Immature natural killer cell (primary cell): ENCODE data around the gene KIF4A. TPM values are rescaled to one million over a fixed set of nuclear protein-coding genes. Genes with fewer than 3 reads are reported as not detected.
A peak's percentile ranks its signal among the peaks of the same experiment; 100 is the strongest.
"Not testable (repeated sequence)": the region's sequence is repeated elsewhere in the genome, so short reads cannot be mapped to it uniquely, and the experiment has no call there.

Experiments
- DNase-seq, 3 donors: peaks; one replicate each; pipeline ENCODE4 v3.0.0; 2022; ENCODE audit warnings: mixed read lengths in 1 of 3
- H3K27ac Mint-ChIP-seq, 6 donors: one replicate each; pipeline ENCODE4 v1.8.0; 2020; ENCODE audit warnings: mixed read lengths in 6 of 6, mild to moderate bottlenecking in 5 of 6, inconsistent platforms in 4 of 6, moderate library complexity in 3 of 6
- H3K27me3 Mint-ChIP-seq, 3 donors: one replicate each; pipeline ENCODE4 v1.8.0; 2020 to 2021; ENCODE audit warnings: low read depth in 3 of 3, mild to moderate bottlenecking in 3 of 3, mixed read lengths in 3 of 3, moderate library complexity in 3 of 3, inconsistent platforms in 1 of 3
- H3K36me3 Mint-ChIP-seq, 3 donors: one replicate each; pipeline ENCODE4 v1.8.0; 2020; ENCODE audit warnings: mixed read lengths in 3 of 3, inconsistent platforms in 2 of 3, mild to moderate bottlenecking in 2 of 3
- H3K4me1 Mint-ChIP-seq, 2 donors: one replicate each; pipeline ENCODE4 v1.8.0; 2020; ENCODE audit warnings: inconsistent platforms in 2 of 2, mild to moderate bottlenecking in 2 of 2, mixed read lengths in 2 of 2, moderate library complexity in 1 of 2
- H3K4me3 Mint-ChIP-seq, 5 donors: one replicate each; pipeline ENCODE4 v1.8.0; 2020; ENCODE audit warnings: mild to moderate bottlenecking in 5 of 5, mixed read lengths in 5 of 5, inconsistent platforms in 3 of 5, moderate library complexity in 3 of 5
- H3K9me3 Mint-ChIP-seq, 6 donors: one replicate each; pipeline ENCODE4 v1.8.0; 2020; ENCODE audit warnings: mild to moderate bottlenecking in 6 of 6, mixed read lengths in 6 of 6, inconsistent platforms in 4 of 6, moderate library complexity in 3 of 6
- polyA plus RNA-seq, 3 donors: library from polyadenylated mRNA; unstranded; fragments of 300-500 nt; fragmentation: Illumina TruSeq; gene quantifications; one replicate each; pipeline ENCODE4 v1.2.3, GENCODE V29; 2021

Gene KIF4A
- polyA plus RNA-seq: 1 to 10 TPM in 1 of 3 donors, not detected in 2; 1.0 TPM

GRCh38 chrX:70289793-70290770, at the start of gene KIF4A, which contains the start of gene PDZD11:
Gene KIF4A, plus strand, starts transcription at chrX:70290104. Its CDS starts 355 bp downstream, at chrX:70290459.
Gene PDZD11, minus strand, starts transcription at chrX:70289927. Its CDS starts 586 bp downstream, at chrX:70289341.
- DNase-seq: peak; percentile 80 to 84 (median 83)
- H3K4me3 Mint-ChIP-seq: peak within 1 kb of the TSS; percentile 84 to 90 (median 87)
- H3K27ac Mint-ChIP-seq: peak within 1 kb of the TSS; percentile 81 to 92 (median 86)
- no peaks in the 10 kb centered on the region for H3K9me3 Mint-ChIP-seq
- H3K36me3 Mint-ChIP-seq: peaks cover 0 to 10% (median 5%) of the 10 kb centered on the region in 3 donors
- H3K4me1 Mint-ChIP-seq: peaks cover 21 to 22% of the 10 kb centered on the region in 2 donors
- H3K27me3 Mint-ChIP-seq: peaks cover 0 to 5% (median 2%) of the 10 kb centered on the region in 3 donors

GRCh38 chrX:70240751-70241150, 49.2 kb upstream of the KIF4A start:
- H3K27me3 Mint-ChIP-seq: peaks cover 0 to 9% (median 3%) of the 10 kb centered on the region in 3 donors
- H3K36me3 Mint-ChIP-seq: no peaks in the 10 kb centered on the region
- no peak for DNase-seq
- H3K9me3 Mint-ChIP-seq: no peaks in the 10 kb centered on the region
- H3K27ac Mint-ChIP-seq: no peak overlapping the region
- H3K4me1 Mint-ChIP-seq: no peaks in the 10 kb centered on the region
- H3K4me3 Mint-ChIP-seq: no peak overlapping the region

- Mint-ChIP-seq H3K36me3 (no peaks in the 10 kb centered on the region), H3K4me1 (no peaks in the 10 kb centered on the region), H3K9me3 (no peaks in the 10 kb centered on the region), H3K27ac (no peak overlapping the region), H3K27me3 (peaks cover 0 to 9% (median 3%) of the 10 kb centered on the region in 3 donors), H3K4me3 (no peak overlapping the region)
- DNase-seq: no peak
Observed at GRCh38 chrX:70241501-70241900, 48.4 kb upstream of the KIF4A start.

- H3K27ac Mint-ChIP-seq, H3K4me3 Mint-ChIP-seq, H3K4me1 Mint-ChIP-seq, H3K9me3 Mint-ChIP-seq, H3K27me3 Mint-ChIP-seq, DNase-seq, H3K36me3 Mint-ChIP-seq: not testable (repeated sequence)
Observed at GRCh38 chrX:70243601-70244000, 46.3 kb upstream of the KIF4A start.

- Mint-ChIP-seq H3K9me3 (no peaks in the 10 kb centered on the region), H3K4me3 (no peak overlapping the region), H3K36me3 (no peaks in the 10 kb centered on the region), H3K4me1 (no peaks in the 10 kb centered on the region), H3K27me3 (peaks cover 0 to 6% (median 3%) of the 10 kb centered on the region in 3 donors), H3K27ac (no peak overlapping the region)
- DNase-seq: no peak
Observed at GRCh38 chrX:70244881-70245280, 45.0 kb upstream of the KIF4A start.

- H3K27ac Mint-ChIP-seq: no peak overlapping the region
- H3K27me3 Mint-ChIP-seq: peaks cover 0 to 4% (median 0%) of the 10 kb centered on the region in 3 donors
- no peaks in the 10 kb centered on the region for H3K9me3 Mint-ChIP-seq
- no peaks in the 10 kb centered on the region for H3K4me1 Mint-ChIP-seq
- DNase-seq: no peak
- H3K36me3 Mint-ChIP-seq: peaks cover 0 to 2% (median 0%) of the 10 kb centered on the region in 3 donors
- H3K4me3 Mint-ChIP-seq: no peak overlapping the region
Observed at GRCh38 chrX:70247252-70247651, 42.7 kb upstream of the KIF4A start.

- Mint-ChIP-seq H3K27ac (no peak overlapping the region), H3K36me3 (peaks cover 0 to 14% (median 2%) of the 10 kb centered on the region in 3 donors), H3K4me3 (no peak overlapping the region), H3K4me1 (no peaks in the 10 kb centered on the region), H3K27me3 (peaks cover 0 to 4% (median 4%) of the 10 kb centered on the region in 3 donors), H3K9me3 (no peaks in the 10 kb centered on the region)
- DNase-seq: no peak
Observed at GRCh38 chrX:70252491-70252890, 37.4 kb upstream of the KIF4A start.

- no peak overlapping the region for H3K4me3 Mint-ChIP-seq
- H3K36me3 Mint-ChIP-seq: peaks cover 0 to 14% (median 2%) of the 10 kb centered on the region in 3 donors
- H3K9me3 Mint-ChIP-seq: no peaks in the 10 kb centered on the region
- H3K27ac Mint-ChIP-seq: no peak overlapping the region
- H3K27me3 Mint-ChIP-seq: peaks cover 0 to 4% (median 0%) of the 10 kb centered on the region in 3 donors
- DNase-seq: no peak
- no peaks in the 10 kb centered on the region for H3K4me1 Mint-ChIP-seq
Observed at GRCh38 chrX:70253377-70254062, 36.4 kb upstream of the KIF4A start.

- H3K27ac Mint-ChIP-seq: no peak overlapping the region
- peaks cover 0 to 14% (median 2%) of the 10 kb centered on the region in 3 donors for H3K36me3 Mint-ChIP-seq
- H3K4me3 Mint-ChIP-seq: no peak overlapping the region
- H3K27me3 Mint-ChIP-seq: peaks cover 0 to 4% (median 0%) of the 10 kb centered on the region in 3 donors
- no peaks in the 10 kb centered on the region for H3K9me3 Mint-ChIP-seq
- H3K4me1 Mint-ChIP-seq: no peaks in the 10 kb centered on the region
- DNase-seq: no peak
Observed at GRCh38 chrX:70254063-70254400, 35.9 kb upstream of the KIF4A start.

- H3K36me3 Mint-ChIP-seq: peaks cover 0 to 14% (median 2%) of the 10 kb centered on the region in 3 donors
- no peaks in the 10 kb centered on the region for H3K9me3 Mint-ChIP-seq
- no peak overlapping the region for H3K4me3 Mint-ChIP-seq
- no peak overlapping the region for H3K27ac Mint-ChIP-seq
- H3K27me3 Mint-ChIP-seq: peaks cover 0 to 4% (median 2%) of the 10 kb centered on the region in 3 donors
- DNase-seq: no peak
- no peaks in the 10 kb centered on the region for H3K4me1 Mint-ChIP-seq
Observed at GRCh38 chrX:70254909-70255308, 35.0 kb upstream of the KIF4A start.

GRCh38 chrX:70255452-70255851, 34.5 kb upstream of the KIF4A start:
- Mint-ChIP-seq H3K27ac (no peak overlapping the region), H3K36me3 (peaks cover 0 to 14% (median 2%) of the 10 kb centered on the region in 3 donors), H3K9me3 (no peaks in the 10 kb centered on the region), H3K4me3 (no peak overlapping the region), H3K4me1 (no peaks in the 10 kb centered on the region), H3K27me3 (peaks cover 0 to 4% (median 2%) of the 10 kb centered on the region in 3 donors)
- no peak for DNase-seq

GRCh38 chrX:70257423-70258288, 32.2 kb upstream of the KIF4A start:
- H3K4me3 Mint-ChIP-seq: no peak overlapping the region
- H3K27ac Mint-ChIP-seq: no peak overlapping the region

GRCh38 chrX:70260104-70260503, 29.8 kb upstream of the KIF4A start, which contains the start of gene P2RY4:
Gene P2RY4, minus strand, starts transcription at chrX:70260204. Its CDS starts 580 bp downstream, at chrX:70259624.
- H3K27ac Mint-ChIP-seq: no peak within 1 kb of the TSS
- no peak for DNase-seq
- no peaks in the 10 kb centered on the region for H3K4me1 Mint-ChIP-seq
- no peaks in the 10 kb centered on the region for H3K9me3 Mint-ChIP-seq
- no peak within 1 kb of the TSS for H3K4me3 Mint-ChIP-seq
- H3K27me3 Mint-ChIP-seq: peaks cover 0 to 6% (median 0%) of the 10 kb centered on the region in 3 donors
- peaks cover 0 to 5% (median 0%) of the 10 kb centered on the region in 3 donors for H3K36me3 Mint-ChIP-seq

More at GRCh38 chrX:70257423-70258288, 32.2 kb upstream of the KIF4A start:
- no peaks in the 10 kb centered on the region for H3K9me3 Mint-ChIP-seq
- H3K27me3 Mint-ChIP-seq: peaks cover 0 to 4% (median 2%) of the 10 kb centered on the region in 3 donors
- DNase-seq: no peak
- H3K4me1 Mint-ChIP-seq: no peaks in the 10 kb centered on the region
- peaks cover 0 to 18% (median 0%) of the 10 kb centered on the region in 3 donors for H3K36me3 Mint-ChIP-seq
